Gastrocnemius medialis (tissue), 4 donors: ENCODE results near the gene SORT1. TPM values are rescaled to one million over a fixed set of nuclear protein-coding genes. Genes with fewer than 3 reads are reported as not detected.

Experiments used
- ATAC-seq, 2 donors: fragments of 150-250 bp; one replicate each; pipeline ENCODE4 v1.9.1; 2016
- DNase-seq, 2 donors: peaks; one replicate each; pipeline ENCODE4 v3.0.0-alpha.2; 2019
- H3K27ac ChIP-seq, 4 donors: fragments of 200-600 bp; sonication (generic); 1 replicate in 1 of 4; 2 replicates in 3 of 4; pipeline ENCODE4 v1.5.1; 2016 to 2018; ENCODE audit warnings: mild to moderate bottlenecking in 2 of 4, moderate library complexity in 1 of 4
- H3K27me3 ChIP-seq, 3 donors: fragments of 200-600 bp; sonication (generic) in 2 of 3; 1 replicate in 1 of 3; 2 replicates in 2 of 3; pipeline versions ENCODE4 v1.5.1 to v1.6.0; 2016 to 2019; ENCODE audit warnings: mild to moderate bottlenecking in 1 of 3, moderate library complexity in 1 of 3
- H3K36me3 ChIP-seq, 2 donors: fragments of 200-600 bp; sonication (generic) in 1 of 2; one replicate each; pipeline ENCODE4 v1.5.1; 2017 to 2018
- H3K4me1 ChIP-seq, 2 donors: fragments of 200-600 bp; sonication (generic) in 1 of 2; one replicate each; pipeline ENCODE4 v1.5.1; 2016 to 2017; ENCODE audit warnings: mild to moderate bottlenecking in 2 of 2
- H3K4me3 ChIP-seq, 4 donors: fragments of 200-600 bp; sonication (generic) in 3 of 4; 1 replicate in 1 of 4; 2 replicates in 3 of 4; pipeline ENCODE4 v1.5.1; 2016 to 2019; ENCODE audit warnings: mild to moderate bottlenecking in 2 of 4
- H3K9me3 ChIP-seq, 3 donors: fragments of 200-600 bp; sonication (generic) in 2 of 3; 1 replicate in 1 of 3; 2 replicates in 2 of 3; pipeline ENCODE4 v1.5.1; 2016 to 2019
- POLR2A ChIP-seq, 2 donors: fragments of 450-650 bp; IDR thresholded peaks; one replicate each; pipeline ENCODE4 v1.6.1; 2017; ENCODE audit warnings: antibody characterized with exemption in 2 of 2, mild to moderate bottlenecking in 2 of 2, moderate library complexity in 2 of 2
- in situ Hi-C, 4 donors: fragments of 200-750 bp; cut with MboI; loops; one replicate each; pipeline versions ENCODE4 v1.15.0 to v1.8.0; 2017; ENCODE audit warnings: low sequenced_read_pairs in 4 of 4
- intact Hi-C: fragments of 100-400 bp; cut with DNase I; formaldehyde crosslinking; loops from one replicate; pipeline ENCODE4 v1.15.1; 2023; ENCODE audit warnings: low total_unique reads
- total RNA-seq, 4 donors: library from RNA; depleted of rRNA; stranded (reverse); fragments of >200 nt; gene quantifications; one replicate each; pipeline versions ENCODE4 v1.1.0 to v1.2.3, GENCODE V29; 2016
- TF ChIP-seq, protein P1 (sequence below), 5 experiments: fragments of 450-650 bp in 3 of 5; fragments of 200-600 bp in 2 of 5; sonication (generic) in 2 of 5; IDR thresholded peaks in 4 of 5; conservative IDR thresholded peaks in 1 of 5; 1 replicate in 4 of 5; 2 replicates in 1 of 5; pipeline ENCODE4 v1.5.1; 2016 to 2019; ENCODE audit warnings: antibody characterized with exemption in 5 of 5, mild to moderate bottlenecking in 3 of 5, moderate library complexity in 3 of 5

The SORT1 gene
- total RNA-seq, 4 donors from 2014 or later = 93.7 to 226 (median 190) TPM

DNA sequence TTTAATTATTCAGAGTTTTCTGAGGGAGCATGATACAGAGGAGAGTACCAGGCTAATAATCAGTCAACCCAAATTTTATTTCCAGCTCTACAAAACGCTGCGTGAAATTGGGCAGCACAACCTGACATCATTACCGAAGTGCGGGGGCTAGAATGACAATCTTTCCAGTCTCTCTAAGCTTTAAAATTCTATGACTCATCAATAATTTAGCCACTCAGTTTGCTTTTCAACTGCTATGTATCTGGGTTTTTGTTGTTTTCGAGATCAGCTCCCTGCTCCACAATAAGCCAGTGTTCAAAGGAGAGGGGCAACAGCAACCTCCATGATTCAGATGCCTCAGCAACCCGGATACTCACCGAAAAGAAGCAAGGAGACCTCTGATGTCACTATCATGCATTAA, 13.9 kb downstream of the SORT1 start:
- Histone ChIP-seq H3K4me3 (peak overlapping the region in 2 of 4 donors; percentile 18 to 22), H3K27ac (peak overlapping the region; percentile 83 to 97 (median 90)), H3K4me1 (peaks cover 90 to 93% of the 10 kb centered on the region in 2 donors), H3K27me3 (no peaks in the 10 kb centered on the region), H3K36me3 (no peaks in the 10 kb centered on the region), H3K9me3 (no peaks in the 10 kb centered on the region)
- TF ChIP-seq, protein P1, sequence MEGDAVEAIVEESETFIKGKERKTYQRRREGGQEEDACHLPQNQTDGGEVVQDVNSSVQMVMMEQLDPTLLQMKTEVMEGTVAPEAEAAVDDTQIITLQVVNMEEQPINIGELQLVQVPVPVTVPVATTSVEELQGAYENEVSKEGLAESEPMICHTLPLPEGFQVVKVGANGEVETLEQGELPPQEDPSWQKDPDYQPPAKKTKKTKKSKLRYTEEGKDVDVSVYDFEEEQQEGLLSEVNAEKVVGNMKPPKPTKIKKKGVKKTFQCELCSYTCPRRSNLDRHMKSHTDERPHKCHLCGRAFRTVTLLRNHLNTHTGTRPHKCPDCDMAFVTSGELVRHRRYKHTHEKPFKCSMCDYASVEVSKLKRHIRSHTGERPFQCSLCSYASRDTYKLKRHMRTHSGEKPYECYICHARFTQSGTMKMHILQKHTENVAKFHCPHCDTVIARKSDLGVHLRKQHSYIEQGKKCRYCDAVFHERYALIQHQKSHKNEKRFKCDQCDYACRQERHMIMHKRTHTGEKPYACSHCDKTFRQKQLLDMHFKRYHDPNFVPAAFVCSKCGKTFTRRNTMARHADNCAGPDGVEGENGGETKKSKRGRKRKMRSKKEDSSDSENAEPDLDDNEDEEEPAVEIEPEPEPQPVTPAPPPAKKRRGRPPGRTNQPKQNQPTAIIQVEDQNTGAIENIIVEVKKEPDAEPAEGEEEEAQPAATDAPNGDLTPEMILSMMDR (IDR thresholded peaks at IDR 0.05 in 4 of 5, conservative IDR thresholded peaks at IDR 0.05 in 1 of 5) = no peak
- no peak for TF ChIP-seq POLR2A (IDR thresholded peaks at IDR 0.05)
- ATAC-seq (no peak), DNase-seq (no peak)
- intact Hi-C loops (no loop called here), in situ Hi-C loops (no loop called here)

DNA sequence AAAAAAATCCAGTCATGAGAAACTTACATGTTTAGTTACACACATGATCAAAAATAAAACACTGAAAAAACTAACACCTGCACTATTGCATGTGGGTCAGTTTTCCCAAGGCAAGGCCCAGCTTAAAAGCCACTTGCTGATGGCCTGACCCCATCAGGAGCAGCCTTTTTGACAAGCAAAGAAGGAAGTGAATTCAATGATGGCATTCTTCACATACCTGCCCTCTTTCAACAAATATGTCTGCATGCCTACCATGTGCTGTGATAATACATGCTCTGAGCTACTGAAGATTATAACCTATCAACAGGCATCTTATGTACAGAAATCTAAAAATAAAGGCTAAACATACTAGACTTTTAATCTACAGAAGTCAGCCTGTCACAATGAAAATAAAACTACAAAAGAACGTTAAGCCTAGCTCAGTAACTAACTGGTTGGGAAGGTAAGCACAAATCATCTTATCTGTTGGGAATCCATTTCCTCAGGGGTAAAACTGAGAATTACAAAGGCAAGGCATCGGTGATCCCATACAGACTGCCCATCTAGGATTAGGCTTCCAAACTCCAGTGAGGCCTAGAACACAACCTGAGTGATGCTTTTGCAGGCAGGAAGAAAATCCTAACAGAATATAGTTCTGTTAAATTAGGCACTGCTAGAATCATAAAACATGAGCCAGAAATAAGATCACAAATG, 14.5 kb downstream of the SORT1 start:
- TF ChIP-seq, protein P1 (IDR thresholded peaks at IDR 0.05 in 4 of 5, conservative IDR thresholded peaks at IDR 0.05 in 1 of 5) = no peak
- no peak for TF ChIP-seq POLR2A (IDR thresholded peaks at IDR 0.05)
- Histone ChIP-seq H3K4me3 (peak overlapping the region in 2 of 4 donors; percentile 6 to 22), H3K36me3 (no peaks in the 10 kb centered on the region), H3K4me1 (peaks cover 87 to 90% of the 10 kb centered on the region in 2 donors), H3K27me3 (no peaks in the 10 kb centered on the region), H3K27ac (peak overlapping the region; percentile 83 to 97 (median 90)), H3K9me3 (no peaks in the 10 kb centered on the region)
- intact Hi-C loops (no loop called here), in situ Hi-C loops (no loop called here)
- ATAC-seq = no peak
- DNase-seq = no peak

DNA sequence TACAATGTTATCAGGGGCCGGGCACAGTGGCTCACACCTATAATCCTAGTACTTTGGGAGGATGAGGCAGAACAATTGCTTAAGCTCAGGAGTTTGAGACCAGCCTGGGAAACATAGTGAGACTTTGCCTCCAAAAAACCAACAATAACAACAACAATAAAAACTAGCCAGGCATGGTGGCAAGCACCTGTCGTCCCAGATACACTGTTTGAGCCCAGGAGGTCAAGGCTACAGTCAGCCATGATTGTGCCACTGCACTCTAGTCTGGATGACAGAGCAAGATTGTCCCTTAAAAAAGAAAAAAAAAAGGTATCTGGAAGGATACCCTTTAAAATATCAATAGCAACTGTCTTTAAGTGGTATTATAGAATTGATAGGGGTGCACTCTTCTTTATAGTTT, 16.1 kb downstream of the SORT1 start:
- intact Hi-C loops = no loop called here
- no peak for ATAC-seq
- in situ Hi-C loops = no loop called here
- peaks cover 85 to 88% of the 10 kb centered on the region in 2 donors for H3K4me1 ChIP-seq
- H3K27ac ChIP-seq = peak overlapping the region; percentile 83 to 97 (median 90)
- no peak overlapping the region for H3K4me3 ChIP-seq
- no peaks in the 10 kb centered on the region for H3K27me3 ChIP-seq
- no peaks in the 10 kb centered on the region for H3K36me3 ChIP-seq
- no peak for DNase-seq
- no peaks in the 10 kb centered on the region for H3K9me3 ChIP-seq
- TF ChIP-seq POLR2A (IDR thresholded peaks at IDR 0.05) = no peak

DNA sequence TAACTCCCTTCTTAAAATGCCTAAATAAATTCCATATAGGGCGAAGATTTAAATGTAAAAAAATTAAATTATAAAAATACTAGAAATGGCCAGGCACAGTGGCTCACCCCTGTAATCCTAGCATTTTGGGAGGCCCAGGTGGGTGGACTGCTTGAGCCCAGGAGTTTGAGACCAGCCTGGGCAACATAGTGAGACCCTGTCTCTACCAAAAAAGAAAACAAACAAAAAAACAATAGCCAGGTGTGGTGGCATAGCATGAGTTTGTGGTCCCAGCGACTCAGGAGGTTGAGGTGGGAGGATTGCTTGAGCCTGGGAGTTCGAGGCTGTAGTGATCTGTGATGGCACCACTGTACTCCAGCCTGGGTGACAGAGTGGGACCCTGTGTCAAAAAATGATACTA, 17.8 kb downstream of the SORT1 start:
- Histone ChIP-seq H3K4me3 (no peak overlapping the region), H3K4me1 (peaks cover 70 to 74% of the 10 kb centered on the region in 2 donors), H3K27me3 (no peaks in the 10 kb centered on the region), H3K27ac (peak overlapping the region; percentile 83 to 97 (median 90)), H3K9me3 (no peaks in the 10 kb centered on the region), H3K36me3 (no peaks in the 10 kb centered on the region)
- intact Hi-C loops (no loop called here), in situ Hi-C loops (no loop called here)
- no peak for TF ChIP-seq POLR2A (IDR thresholded peaks at IDR 0.05)
- TF ChIP-seq, protein P1 (IDR thresholded peaks at IDR 0.05 in 4 of 5, conservative IDR thresholded peaks at IDR 0.05 in 1 of 5) = no peak
- no peak for ATAC-seq
- no peak for DNase-seq

- H3K27ac ChIP-seq = peak overlapping the region; percentile 83 to 97 (median 90)
- ATAC-seq (peak in 1 of 2 donors; percentile 24), DNase-seq (no peak)
- H3K4me3 ChIP-seq = no peak overlapping the region
- TF ChIP-seq POLR2A (IDR thresholded peaks at IDR 0.05) = no peak
- TF ChIP-seq, protein P1 (IDR thresholded peaks at IDR 0.05 in 4 of 5, conservative IDR thresholded peaks at IDR 0.05 in 1 of 5) = no peak
- peaks cover 69 to 70% of the 10 kb centered on the region in 2 donors for H3K4me1 ChIP-seq
- no peaks in the 10 kb centered on the region for H3K36me3 ChIP-seq
- no peaks in the 10 kb centered on the region for H3K27me3 ChIP-seq
- no peaks in the 10 kb centered on the region for H3K9me3 ChIP-seq
- intact Hi-C loops (no loop called here), in situ Hi-C loops (no loop called here)
These were observed 18.3 kb downstream of the SORT1 start for GRCh38 chr1:109379422-109379821.
